HG02759 (cell line): ENCODE data around the gene LTBP1.
"Not testable (repeated sequence)": the region's sequence is repeated elsewhere in the genome, so short reads cannot be mapped to it uniquely, and the experiment has no call there.

ENCODE experiments used
- ATAC-seq: cut with Tn5 transposase; IDR thresholded peaks from one replicate; pipeline ENCODE4 v1.9.1; 2021; ENCODE audit warnings: mild to moderate bottlenecking, moderate library complexity; ENCODE audit not compliant: unreplicated experiment

The LTBP1 gene

GRCh38 chr2:33215299-33215698 lies 268.5 kb downstream of the LTBP1 start:
- no peak for ATAC-seq

DNA sequence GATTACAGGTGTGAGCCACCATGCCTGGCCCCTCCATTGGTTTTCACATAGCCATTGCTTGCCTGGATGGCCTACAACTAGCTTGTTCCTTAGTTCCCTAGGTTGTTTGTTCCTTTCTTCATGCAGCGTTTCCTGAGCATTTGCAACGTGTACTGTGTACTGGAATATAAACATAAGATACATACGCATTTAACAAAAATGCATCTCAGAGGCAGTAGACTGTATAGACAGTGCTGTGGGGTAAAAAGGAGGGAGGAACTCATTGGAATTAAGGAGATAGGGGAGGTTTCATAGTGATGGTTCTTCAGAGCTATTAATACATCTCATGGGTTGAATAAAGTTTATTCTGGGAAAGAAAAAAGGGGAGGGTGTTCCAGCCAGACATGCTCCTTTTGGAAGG lies 269.2 kb downstream of the LTBP1 start:
- no peak for ATAC-seq

DNA sequence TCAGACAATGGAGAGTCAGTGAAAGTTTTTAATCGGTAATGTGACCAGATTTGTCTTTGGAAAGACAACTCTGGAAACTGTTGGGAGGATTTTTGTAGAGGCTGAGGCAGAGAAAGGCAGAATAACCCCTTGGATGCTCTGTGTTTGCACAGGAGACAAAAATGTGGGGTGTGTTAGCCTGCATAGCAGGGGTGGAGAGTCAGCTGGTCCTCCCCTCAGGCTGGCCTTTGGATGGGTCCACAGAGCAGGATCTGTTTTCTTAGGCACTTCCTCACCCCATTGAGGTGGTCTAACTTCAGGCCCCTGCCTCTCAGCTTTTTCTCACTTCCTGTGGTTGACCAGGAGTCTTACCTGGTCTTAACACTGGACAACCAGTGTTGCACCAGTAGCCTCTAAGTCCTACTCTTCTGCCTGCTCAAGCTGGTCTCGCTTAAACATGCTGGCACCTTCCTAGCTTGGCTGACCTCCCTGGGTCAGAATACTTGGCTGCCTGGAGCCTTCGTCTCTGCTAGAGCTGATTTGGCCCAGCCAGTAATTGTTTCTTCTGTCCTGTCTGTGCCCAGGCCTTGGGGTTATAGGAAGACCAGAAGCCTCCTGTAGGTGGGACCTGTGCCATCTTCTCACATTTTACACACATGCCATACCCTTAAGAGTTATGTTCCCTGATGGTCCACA lies 269.9 kb downstream of the LTBP1 start:
- no peak for ATAC-seq

GRCh38 chr2:33217406-33217805 lies 270.7 kb downstream of the LTBP1 start:
- ATAC-seq, result no peak

DNA sequence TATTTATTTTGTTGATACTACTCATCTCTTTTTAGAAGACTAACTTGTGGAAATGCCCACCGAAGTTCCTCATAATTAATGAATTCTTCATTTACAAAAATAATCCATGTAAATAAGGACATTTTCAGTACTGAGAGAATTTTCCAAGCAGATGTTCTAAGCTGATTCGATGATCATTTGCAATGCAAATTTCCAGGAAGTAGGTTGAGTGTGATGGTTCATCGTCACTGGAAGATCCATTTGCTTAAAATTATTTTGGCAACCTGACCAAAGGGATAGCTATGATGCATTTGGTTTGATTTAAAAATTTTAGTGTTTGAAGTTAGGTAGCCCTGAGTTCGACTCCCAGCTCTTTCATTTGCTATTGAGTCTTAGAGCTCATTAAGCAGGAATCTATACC lies 272.4 kb downstream of the LTBP1 start:
- no peak for ATAC-seq

GRCh38 chr2:33219850-33220275 lies 273.1 kb downstream of the LTBP1 start:
- no peak for ATAC-seq

DNA sequence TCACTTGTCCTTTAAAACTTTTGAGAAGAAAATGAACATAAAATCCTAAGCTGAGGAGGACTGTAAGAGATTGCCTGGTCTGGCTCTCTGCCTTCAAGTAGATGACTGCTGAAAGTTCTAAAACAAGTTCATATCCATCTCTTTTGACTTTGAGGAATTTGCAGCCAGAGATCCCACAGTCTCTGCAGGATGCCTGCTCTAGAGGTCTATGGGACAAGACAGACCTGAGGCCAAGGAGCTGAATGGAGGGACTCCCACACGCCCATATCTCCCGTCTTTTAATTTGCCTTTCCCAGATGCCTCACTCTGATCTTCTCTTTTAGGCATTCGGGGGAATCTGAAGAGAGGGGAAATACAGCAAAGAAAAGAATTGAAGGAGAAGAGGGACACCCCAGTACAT lies 273.8 kb downstream of the LTBP1 start:
- ATAC-seq, result no peak

DNA sequence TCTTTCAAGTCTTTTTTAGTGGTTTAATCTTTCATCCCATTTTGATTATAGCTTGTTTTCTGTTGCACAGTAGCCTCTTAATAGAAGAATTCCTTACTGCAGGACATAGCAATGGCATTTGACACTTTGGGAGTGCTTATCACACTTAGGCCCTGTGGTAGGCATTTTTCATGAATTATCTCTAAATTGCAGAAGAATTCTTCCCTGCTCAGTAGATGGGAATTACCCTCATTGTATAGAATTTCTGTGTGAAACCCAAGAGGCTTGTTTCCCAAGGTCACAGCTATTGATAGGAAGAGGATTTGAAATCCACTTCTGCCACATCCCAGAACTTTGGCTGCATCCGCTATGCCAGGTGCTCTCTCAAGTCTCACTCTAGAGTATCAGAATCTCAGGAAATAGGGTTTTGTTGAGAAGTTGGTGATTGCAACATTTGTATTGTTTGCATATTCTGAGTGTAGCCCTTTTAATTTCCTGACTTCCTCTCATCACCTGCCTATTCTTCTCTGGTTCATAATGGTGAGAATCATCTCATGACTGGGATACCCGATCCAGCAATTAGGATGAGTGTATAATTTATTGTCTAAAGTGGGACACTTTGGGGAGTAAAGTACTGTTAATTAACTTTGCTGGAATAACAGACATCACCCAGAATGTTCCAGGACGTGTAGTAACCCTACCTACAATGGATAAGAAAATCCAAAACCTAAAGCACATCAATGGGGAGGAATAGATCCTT lies 274.5 kb downstream of the LTBP1 start:
- ATAC-seq, result no peak

DNA sequence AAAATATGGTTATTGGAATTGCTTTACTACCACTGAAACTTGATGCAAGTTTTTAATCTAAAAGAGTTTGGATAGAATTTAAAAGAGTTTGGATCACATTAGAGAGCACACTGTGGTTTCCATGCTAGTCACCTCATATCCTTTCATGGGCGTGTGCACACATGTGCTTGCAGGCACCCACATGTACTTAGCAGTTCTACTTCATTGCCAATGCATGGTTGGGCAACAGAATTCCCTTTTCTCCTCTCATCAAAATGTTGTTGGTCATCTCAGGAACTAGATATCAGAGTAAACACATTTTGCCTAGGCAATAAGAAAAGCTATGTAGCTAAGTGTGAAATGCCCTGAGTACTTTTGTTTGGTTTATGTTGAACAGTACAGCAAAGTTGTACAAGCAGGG lies 275.6 kb downstream of the LTBP1 start:
- no peak for ATAC-seq

- ATAC-seq, result no peak
Measured at GRCh38 chr2:33223856-33224255, 277.1 kb downstream of the LTBP1 start.

- ATAC-seq, result no peak
Measured at GRCh38 chr2:33225350-33225749, 278.6 kb downstream of the LTBP1 start.

GRCh38 chr2:33226546-33226945 lies 279.8 kb downstream of the LTBP1 start:
- no peak for ATAC-seq

GRCh38 chr2:33229646-33230045 lies 282.9 kb downstream of the LTBP1 start:
- no peak for ATAC-seq

GRCh38 chr2:33230195-33230594 lies 283.4 kb downstream of the LTBP1 start:
- ATAC-seq, result no peak

- ATAC-seq, result no peak
Measured at GRCh38 chr2:33230842-33231241, 284.1 kb downstream of the LTBP1 start.

DNA sequence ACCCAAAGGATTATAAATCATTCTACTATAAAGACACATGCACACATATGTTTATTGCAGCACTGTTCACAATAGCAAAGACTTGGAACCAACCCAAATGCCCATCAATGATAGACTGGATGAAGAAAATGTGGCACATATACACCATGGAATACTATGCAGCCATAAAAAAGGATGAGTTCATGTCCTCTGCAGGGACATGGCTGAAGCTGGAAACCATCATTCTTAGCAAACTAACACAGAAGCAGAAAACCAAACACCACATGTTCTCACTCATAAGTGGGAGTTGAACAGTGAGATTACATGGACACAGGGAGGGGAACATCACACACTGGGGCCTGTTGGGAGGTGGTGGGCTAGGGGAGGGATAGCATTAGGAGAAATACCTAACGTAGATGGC lies 288.8 kb downstream of the LTBP1 start:
- ATAC-seq, result not testable (repeated sequence)

DNA sequence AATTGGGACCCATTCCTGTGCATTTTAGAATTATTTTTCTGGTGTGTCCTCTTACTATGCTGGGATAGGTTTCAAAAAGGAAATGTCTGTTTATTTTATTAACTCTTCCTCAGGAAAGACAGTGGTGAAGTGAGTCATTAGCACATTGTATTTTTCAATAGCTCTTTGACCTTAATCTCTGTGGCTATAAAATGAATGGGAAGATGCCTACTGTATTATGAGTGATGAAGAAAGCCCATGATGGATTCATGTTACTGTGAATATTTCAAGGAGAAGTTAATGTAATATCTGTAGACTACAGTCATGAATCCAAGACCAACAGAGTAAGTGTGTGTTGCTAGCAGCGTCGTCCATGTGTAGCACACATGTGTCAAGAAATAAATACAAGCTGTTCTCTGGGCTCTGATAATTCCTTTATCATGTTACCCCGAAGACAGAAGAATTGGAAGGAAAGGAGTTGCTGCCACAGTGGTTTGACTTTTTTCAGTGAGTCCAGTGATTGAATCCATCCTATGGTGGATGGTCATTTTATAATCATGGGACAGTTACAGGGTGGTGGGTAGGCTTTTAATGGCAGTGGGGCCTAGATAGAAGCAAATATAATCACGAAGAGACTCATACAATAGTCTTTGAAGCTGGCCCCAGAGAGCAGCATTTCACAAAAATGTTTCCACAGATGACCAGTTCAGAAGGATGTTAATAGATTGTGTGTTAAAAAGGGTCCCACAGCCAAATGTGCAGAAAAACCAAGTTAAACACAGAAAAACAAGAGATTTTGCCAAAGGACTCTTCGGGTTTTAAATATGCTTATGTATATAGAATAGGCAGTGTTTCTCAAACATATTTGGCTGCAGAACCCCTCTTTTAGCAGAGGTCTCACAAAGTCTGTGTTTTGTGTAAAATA lies 290.0 kb downstream of the LTBP1 start:
- ATAC-seq, result no peak

DNA sequence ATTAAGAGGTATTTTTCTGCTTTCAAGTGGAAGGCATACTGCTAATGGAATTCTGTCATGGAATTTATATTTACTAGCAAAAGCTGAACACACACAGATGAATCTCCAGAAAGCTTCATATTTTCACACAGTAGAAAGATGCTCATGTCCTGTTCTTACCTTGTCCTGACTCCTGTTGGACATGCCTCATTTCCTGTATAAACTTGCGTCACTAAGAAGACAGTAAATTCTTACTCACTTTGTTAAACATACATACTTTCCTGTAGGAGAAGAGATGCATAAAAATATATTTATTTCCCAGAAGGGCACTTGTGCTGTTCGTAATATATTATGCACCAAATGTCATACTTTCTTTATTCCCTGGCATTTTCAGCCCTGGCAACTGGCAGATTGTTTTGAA lies 291.4 kb downstream of the LTBP1 start:
- ATAC-seq, result no peak

- no peak for ATAC-seq
Measured at GRCh38 chr2:33240178-33240577, 293.4 kb downstream of the LTBP1 start.

DNA sequence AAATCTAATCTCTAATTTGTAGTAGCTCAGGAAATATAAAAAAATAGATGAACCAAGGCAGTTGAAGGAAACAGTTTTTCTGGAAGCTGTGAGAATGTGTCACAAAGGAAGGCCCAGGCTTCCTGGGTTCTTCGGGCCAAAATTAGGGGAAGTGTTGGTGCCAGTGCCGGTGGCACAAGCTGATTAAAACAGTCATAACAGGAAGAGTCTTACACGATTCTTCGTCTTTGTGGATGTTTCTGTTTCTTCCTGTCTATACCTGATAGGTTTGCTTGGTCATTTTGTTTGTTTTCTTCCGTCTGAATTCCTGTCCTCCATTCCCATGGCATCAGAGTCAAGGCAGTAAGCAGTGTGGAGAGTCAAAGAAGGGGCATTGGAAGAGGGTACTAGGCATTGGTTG lies 294.3 kb downstream of the LTBP1 start:
- ATAC-seq, result no peak

DNA sequence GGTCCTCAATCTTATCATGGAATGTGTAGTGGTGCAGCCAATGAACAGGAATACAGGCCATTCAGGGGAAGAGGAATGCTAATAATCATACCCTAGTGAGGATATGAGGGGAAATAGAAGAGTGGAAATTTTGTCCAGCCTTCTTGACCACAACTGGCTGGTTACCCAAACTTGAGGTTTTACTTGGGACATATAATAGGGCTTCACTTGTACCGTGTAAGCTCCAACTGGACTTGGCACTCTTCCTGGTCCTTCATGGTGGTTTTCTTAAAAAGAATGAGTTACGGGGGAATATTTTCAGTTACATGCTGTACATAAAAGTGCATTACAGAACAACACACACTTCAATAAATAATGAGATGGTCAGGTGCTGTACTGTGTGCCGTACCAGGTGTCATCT lies 294.8 kb downstream of the LTBP1 start:
- ATAC-seq, result no peak

DNA sequence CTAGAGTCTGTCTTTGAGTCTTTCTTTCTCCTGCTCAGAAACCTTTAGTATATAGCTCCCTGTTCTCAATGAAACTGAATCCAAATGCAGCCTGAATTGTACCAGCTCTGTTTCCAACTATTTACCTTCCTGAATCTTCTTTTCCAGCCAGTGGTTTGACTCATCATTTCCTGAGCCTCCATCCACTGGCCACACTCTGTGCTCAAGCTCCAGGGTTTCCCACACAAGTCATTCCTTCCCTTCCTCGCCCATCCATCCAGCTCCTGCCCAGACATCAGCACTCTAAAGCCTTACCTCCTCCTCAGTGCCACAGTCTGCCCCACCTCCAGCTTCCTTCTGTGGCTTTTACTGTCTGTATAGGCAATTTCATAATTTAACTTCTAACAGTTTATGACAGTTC lies 296.1 kb downstream of the LTBP1 start:
- ATAC-seq, result no peak
